Brain microvascular endothelial cell (primary cell): ENCODE measurements around the gene CCM2.

Experiments
- DNase-seq: peaks from one replicate; pipeline ENCODE4 v3.0.0-alpha.2; 2020
- H3K27ac ChIP-seq: fragments of 250-450 bp; sonication (Bioruptor Pico); 2 replicates; pipeline ENCODE4 v1.5.1; 2020; ENCODE audit warnings: mild to moderate bottlenecking, moderate library complexity
- H3K27me3 ChIP-seq: fragments of 250-450 bp; sonication (Bioruptor Pico); replicated peaks from 2 replicates; pipeline ENCODE4 v1.5.1; 2020; ENCODE audit warnings: mild to moderate bottlenecking
- H3K36me3 ChIP-seq: fragments of 250-450 bp; sonication (Bioruptor Pico); replicated peaks from 2 replicates; pipeline ENCODE4 v1.5.1; 2020; ENCODE audit warnings: mild to moderate bottlenecking
- H3K4me3 ChIP-seq: 2 replicates; pipeline ENCODE4 v1.5.1; 2011; ENCODE audit warnings: low read depth, mild to moderate bottlenecking, control low read depth, low read length, moderate library complexity
- in situ Hi-C: cut with HindIII; loops from 2 replicates; pipeline ENCODE4 v1.10.0; 2017; ENCODE audit warnings: low sequenced_read_pairs, low pct_ligation_motif_present
- TF ChIP-seq, protein P1 (sequence below): IDR thresholded peaks from 2 replicates; pipeline ENCODE4 v1.5.1; 2011; ENCODE audit warnings: low read depth, mild to moderate bottlenecking, moderate library complexity, low read length, control low read depth, inconsistent platforms; ENCODE audit errors: missing control alignments

The CCM2 gene

GRCh38 chr7:45001826-45002225 is 1.8 kb downstream of the CCM2 start:
- in situ Hi-C loops: no loop called here
- Histone ChIP-seq H3K27me3 (no peaks in the 10 kb centered on the region), H3K27ac (no peak overlapping the region), H3K4me3 (no peak overlapping the region), H3K36me3 (no peaks in the 10 kb centered on the region)
- no peak for DNase-seq
- TF ChIP-seq, protein P1, sequence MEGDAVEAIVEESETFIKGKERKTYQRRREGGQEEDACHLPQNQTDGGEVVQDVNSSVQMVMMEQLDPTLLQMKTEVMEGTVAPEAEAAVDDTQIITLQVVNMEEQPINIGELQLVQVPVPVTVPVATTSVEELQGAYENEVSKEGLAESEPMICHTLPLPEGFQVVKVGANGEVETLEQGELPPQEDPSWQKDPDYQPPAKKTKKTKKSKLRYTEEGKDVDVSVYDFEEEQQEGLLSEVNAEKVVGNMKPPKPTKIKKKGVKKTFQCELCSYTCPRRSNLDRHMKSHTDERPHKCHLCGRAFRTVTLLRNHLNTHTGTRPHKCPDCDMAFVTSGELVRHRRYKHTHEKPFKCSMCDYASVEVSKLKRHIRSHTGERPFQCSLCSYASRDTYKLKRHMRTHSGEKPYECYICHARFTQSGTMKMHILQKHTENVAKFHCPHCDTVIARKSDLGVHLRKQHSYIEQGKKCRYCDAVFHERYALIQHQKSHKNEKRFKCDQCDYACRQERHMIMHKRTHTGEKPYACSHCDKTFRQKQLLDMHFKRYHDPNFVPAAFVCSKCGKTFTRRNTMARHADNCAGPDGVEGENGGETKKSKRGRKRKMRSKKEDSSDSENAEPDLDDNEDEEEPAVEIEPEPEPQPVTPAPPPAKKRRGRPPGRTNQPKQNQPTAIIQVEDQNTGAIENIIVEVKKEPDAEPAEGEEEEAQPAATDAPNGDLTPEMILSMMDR: no peak

DNA sequence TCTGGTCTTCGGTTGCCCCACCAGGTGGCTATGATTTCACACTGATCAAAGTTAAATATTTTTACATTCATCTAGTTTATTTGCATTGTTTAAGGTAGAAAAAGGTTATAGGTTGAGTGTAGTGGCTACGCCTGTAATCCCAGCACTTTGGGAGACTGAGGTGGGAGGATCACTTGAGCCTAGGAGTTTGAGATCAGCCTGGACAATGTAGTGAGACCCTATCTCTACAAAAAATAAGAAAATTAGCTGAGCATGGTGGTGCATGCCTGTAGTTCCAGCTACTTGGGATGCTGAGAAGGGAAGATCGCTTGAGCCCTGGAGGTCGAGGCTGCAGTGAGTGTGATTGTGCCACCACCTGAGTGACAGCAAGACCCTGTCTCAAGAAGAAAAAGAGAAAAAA is 3.8 kb downstream of the CCM2 start:
- H3K27ac ChIP-seq: no peak overlapping the region
- no peak overlapping the region for H3K4me3 ChIP-seq
- no peaks in the 10 kb centered on the region for H3K27me3 ChIP-seq
- TF ChIP-seq, protein P1: no peak
- in situ Hi-C loops: no loop called here
- H3K36me3 ChIP-seq: no peaks in the 10 kb centered on the region
- no peak for DNase-seq

DNA sequence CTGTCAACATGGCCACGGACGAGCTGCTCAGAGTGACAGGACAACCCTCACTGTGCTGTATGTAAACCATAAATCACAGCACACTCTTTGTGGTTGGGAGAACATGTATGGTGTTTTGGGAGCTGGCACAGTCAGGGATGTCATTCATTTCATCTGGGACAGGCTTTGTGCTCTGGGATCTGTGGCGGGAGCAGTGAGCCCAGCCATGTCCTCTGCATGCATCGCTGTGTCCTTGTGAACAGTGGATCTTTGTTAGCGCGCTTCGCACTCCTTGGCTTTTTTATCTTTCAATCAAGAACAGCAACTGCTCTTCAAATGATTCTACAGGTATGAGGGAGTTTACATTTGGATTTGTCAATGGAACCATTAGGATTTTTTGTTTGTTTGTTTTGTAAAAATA is 7.1 kb downstream of the CCM2 start:
- no peaks in the 10 kb centered on the region for H3K27me3 ChIP-seq
- no peaks in the 10 kb centered on the region for H3K36me3 ChIP-seq
- TF ChIP-seq, protein P1: no peak
- no peak overlapping the region for H3K27ac ChIP-seq
- H3K4me3 ChIP-seq: no peak overlapping the region
- in situ Hi-C loops: no loop called here
- DNase-seq: no peak

DNA sequence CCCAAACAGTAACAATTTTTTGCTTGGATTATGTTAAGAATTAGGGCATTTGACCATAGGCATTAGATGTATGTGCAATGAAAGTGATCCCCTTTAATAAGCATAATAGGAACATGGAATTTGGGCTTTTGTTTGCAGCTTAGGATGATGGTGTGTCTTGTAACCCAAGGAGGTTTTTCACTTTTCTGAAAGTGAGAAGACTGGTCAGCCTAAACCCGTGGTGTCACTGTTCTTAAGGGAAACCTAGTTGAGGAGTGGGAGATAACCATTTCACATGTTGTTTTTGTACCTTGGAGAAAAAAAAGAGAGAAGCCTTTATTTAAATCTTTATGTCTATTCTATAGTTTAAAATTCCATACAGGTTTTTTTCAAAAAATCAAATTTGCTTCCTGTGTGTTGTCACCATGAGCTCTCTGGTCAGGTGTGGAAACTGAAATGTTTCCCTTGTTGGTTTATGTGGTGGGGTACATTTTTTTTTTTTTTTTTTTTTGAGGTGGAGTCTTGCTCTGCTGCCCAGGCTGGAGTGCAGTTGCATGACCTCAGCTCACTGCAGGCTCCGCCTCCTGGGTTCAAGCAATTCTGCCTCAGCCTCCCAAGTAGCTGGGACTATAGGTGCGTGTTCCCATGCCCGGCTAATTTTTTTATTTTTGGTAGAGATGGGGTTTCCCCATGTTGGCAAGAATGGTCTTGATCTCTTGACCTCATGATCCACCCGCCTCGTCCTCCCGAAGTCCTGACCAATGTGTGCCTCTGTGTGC is 7.7 kb downstream of the CCM2 start:
- Histone ChIP-seq H3K4me3 (no peak overlapping the region), H3K27ac (no peak overlapping the region), H3K36me3 (no peaks in the 10 kb centered on the region), H3K27me3 (no peaks in the 10 kb centered on the region)
- TF ChIP-seq, protein P1: no peak
- DNase-seq: no peak
- in situ Hi-C loops: no loop called here

DNA sequence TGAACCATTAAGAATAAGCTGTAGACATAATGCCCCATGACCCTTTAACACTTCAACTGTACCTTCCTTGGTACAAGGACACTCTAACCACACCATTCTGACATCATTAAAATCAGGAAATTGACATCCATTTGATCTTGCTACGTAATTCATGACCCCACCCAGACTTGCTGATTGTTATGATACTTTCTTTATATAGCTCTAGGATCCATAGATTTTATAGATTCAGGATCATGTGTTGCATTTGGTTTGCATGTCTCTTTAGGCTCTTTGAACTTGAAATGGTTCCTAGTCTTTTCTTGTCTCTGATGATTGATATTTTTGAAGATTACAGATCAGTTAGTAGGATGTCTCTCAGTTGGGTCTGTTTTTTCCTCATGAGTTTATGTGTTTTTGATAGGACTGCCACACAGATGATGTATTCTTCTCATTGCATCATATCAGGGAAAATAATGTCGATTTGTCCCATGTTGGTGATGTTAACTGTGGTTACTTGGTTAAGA is 13.5 kb downstream of the CCM2 start:
- TF ChIP-seq, protein P1: no peak
- in situ Hi-C loops: no loop called here
- Histone ChIP-seq H3K27me3 (no peaks in the 10 kb centered on the region), H3K27ac (no peak overlapping the region), H3K36me3 (no peaks in the 10 kb centered on the region), H3K4me3 (no peak overlapping the region)
- no peak for DNase-seq

- TF ChIP-seq, protein P1: no peak
- in situ Hi-C loops: no loop called here
- no peak overlapping the region for H3K27ac ChIP-seq
- H3K36me3 ChIP-seq: peaks cover 3% of the 10 kb centered on the region
- no peaks in the 10 kb centered on the region for H3K27me3 ChIP-seq
- no peak for DNase-seq
- H3K4me3 ChIP-seq: no peak overlapping the region
These were observed 15.3 kb downstream of the CCM2 start for GRCh38 chr7:45015313-45015712.
